ENCODE results near the gene LITAF.

DNA sequence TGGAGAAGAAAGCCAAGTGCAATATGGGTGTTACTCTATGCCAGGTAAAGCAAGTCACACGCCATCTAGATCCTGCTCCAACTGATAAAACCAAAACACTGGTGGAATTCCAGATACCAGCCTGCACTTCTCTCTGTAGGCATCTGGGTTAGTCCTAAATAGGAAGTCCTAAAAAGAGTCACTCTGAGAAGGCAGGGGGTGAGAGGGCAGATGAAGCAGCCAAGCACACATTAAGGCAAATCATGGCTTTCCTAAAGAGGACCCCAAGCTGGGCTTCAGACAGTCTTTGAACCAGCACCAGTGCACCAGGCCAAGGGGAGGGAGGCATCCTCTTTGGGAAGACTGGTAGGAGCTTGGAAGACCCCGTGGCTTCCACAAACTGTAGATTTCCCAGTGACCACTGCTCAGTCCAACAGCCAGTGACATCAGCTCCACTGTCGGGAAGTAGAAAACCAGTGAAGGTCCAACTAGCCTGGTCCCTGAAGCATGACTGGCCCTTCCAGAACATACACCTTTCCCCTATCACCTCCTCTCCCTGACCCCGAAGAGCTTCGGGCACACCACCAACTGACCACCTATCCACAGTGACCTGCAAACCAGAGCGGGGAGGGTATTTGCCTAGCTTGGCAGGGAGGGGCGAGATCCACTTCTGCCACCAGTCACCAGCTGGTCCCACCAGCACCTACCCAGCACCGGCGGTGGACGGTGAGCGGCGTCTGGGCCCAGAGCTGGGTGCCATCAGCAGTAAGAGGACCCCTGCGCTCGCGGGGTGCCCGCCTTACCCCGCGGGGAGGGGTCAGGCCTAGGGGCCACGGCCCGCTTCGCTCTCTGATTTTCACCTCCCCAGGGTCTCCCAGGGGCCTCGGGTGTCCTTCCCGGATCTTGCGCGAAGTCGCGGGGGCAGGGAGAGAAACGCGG, 1.0 kb downstream of the LITAF start:
- TF ChIP-seq CTCF (IDR thresholded peaks at IDR 0.05; ENCODE audit: insufficient read depth, low read length) (no peak), POLR2AphosphoS5 (IDR thresholded peaks at IDR 0.05; ENCODE audit: low read depth) (no peak; the same call in 1 of the 2 replicates), GABPA (IDR thresholded peaks at IDR 0.05; ENCODE audit: low read depth) (no peak), SPI1 (IDR thresholded peaks at IDR 0.05; ENCODE audit: borderline replicate concordance, low read depth) (0 out of 2 replicates have a peak, but pooled peaks have one; percentile 2)
- TF ChIP-seq, protein P1, sequence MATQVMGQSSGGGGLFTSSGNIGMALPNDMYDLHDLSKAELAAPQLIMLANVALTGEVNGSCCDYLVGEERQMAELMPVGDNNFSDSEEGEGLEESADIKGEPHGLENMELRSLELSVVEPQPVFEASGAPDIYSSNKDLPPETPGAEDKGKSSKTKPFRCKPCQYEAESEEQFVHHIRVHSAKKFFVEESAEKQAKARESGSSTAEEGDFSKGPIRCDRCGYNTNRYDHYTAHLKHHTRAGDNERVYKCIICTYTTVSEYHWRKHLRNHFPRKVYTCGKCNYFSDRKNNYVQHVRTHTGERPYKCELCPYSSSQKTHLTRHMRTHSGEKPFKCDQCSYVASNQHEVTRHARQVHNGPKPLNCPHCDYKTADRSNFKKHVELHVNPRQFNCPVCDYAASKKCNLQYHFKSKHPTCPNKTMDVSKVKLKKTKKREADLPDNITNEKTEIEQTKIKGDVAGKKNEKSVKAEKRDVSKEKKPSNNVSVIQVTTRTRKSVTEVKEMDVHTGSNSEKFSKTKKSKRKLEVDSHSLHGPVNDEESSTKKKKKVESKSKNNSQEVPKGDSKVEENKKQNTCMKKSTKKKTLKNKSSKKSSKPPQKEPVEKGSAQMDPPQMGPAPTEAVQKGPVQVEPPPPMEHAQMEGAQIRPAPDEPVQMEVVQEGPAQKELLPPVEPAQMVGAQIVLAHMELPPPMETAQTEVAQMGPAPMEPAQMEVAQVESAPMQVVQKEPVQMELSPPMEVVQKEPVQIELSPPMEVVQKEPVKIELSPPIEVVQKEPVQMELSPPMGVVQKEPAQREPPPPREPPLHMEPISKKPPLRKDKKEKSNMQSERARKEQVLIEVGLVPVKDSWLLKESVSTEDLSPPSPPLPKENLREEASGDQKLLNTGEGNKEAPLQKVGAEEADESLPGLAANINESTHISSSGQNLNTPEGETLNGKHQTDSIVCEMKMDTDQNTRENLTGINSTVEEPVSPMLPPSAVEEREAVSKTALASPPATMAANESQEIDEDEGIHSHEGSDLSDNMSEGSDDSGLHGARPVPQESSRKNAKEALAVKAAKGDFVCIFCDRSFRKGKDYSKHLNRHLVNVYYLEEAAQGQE (IDR thresholded peaks at IDR 0.05; ENCODE audit: insufficient replicate concordance, low read depth): no peak
